Activated B cell treated with CpG ODN at 0.5 μM for 24 hours (primary cell): ENCODE data around the gene C19orf73. TPM values are rescaled to one million over a fixed set of nuclear protein-coding genes. Genes with fewer than 3 reads are reported as not detected.
"Not testable (repeated sequence)": the region's sequence is repeated elsewhere in the genome, so short reads cannot be mapped to it uniquely, and the experiment has no call there.

Experiments used
- ATAC-seq: fragments of 200-7000 bp; cut with Tn5 transposase; one replicate; pipeline ENCODE4 v1.10.0; 2021; ENCODE audit warnings: low read depth, mild to moderate bottlenecking, moderate library complexity
- CTCF ChIA-PET: fragments of 350-600 bp; sonication (Branson Sonifier 250); formaldehyde crosslinking; loops from one replicate; lab custom pipeline; 2021; ENCODE audit warnings: antibody characterized with exemption; lab: Charles Lee
- POLR2A ChIA-PET: fragments of 350-600 bp; sonication (Branson Sonifier 250); formaldehyde crosslinking; loops from one replicate; lab custom pipeline; 2021; ENCODE audit warnings: antibody characterized with exemption; lab: Charles Lee
- DNase-seq: peaks from one replicate; pipeline ENCODE4 v3.0.0; 2022
- H3K27ac Mint-ChIP-seq: one replicate; pipeline ENCODE4 v1.8.0; 2020; ENCODE audit warnings: mixed read lengths
- H3K27me3 Mint-ChIP-seq: one replicate; pipeline ENCODE4 v1.8.0; 2021; ENCODE audit warnings: mixed read lengths
- H3K36me3 Mint-ChIP-seq: one replicate; pipeline ENCODE4 v1.8.0; 2021; ENCODE audit warnings: low read depth, mixed read lengths
- H3K4me1 Mint-ChIP-seq: one replicate; pipeline ENCODE4 v1.8.0; 2021; ENCODE audit warnings: mixed read lengths
- H3K4me3 Mint-ChIP-seq: one replicate; pipeline ENCODE4 v1.8.0; 2020; ENCODE audit warnings: mild to moderate bottlenecking, mixed read lengths
- H3K9me3 Mint-ChIP-seq: one replicate; pipeline ENCODE4 v1.8.0; 2020; ENCODE audit warnings: mixed read lengths
- CTCF ChIP-seq: fragments of 200-600 bp; IDR thresholded peaks from one replicate; pipeline ENCODE4 v1.8.0; 2022; ENCODE audit warnings: antibody characterized with exemption, mild to moderate bottlenecking
- intact Hi-C: fragments of 100-400 bp; cut with micrococcal nuclease; formaldehyde crosslinking; loops from one replicate; pipeline ENCODE4 v1.15.1; 2024
- total RNA-seq: library from RNA; stranded (reverse); gene quantifications from 2 replicates; pipeline ENCODE4 v1.2.3, GENCODE V29; 2022

Gene C19orf73
- total RNA-seq, 1 donor from 2014 or later: 0.98 TPM

DNA sequence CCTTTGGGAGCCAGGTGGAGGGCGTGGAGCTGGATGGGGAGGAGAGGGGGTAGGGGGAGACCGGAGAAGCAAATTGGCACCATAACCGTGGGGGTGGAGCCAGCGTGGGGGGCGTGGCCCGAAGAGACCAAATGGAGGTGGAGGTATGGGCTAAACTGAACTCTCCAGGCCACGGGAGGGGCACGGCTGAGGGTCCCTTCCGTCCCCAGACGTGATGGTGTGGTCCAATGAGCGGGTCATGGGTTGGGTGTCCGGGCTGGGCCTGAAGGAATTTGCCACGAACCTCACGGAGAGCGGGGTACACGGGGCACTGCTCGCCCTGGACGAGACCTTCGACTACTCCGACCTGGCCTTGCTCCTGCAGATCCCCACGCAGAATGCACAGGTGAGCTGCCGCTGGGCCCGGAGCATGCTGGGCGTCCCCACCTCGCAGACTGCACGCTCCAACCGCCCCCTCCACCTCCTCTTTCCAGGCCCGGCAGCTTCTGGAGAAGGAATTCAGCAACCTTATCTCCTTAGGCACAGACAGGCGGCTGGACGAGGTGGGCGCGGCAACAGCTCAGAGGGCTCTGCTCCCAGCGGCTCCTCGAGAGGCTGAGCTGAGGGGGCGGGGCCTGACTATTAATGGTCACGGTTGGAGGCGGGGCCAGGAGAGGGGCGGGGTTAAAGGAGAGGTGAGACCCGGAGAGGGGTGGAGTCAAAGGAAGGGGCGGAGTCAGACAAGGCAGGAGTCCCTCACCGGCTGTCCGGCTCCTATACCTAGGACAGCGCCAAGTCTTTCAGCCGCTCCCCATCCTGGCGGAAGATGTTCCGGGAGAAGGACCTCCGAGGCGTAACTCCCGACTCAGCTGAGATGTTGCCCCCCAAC lies 30.1 kb upstream of the C19orf73 start:
- POLR2A ChIA-PET: interaction anchor here (0.5 to 1.7 kb wide), 4 partner anchors 16 to 1184 kb away, joined by 3 read pairs; no protein-coding TSS in a partner anchor
- Mint-ChIP-seq H3K27ac (no peak overlapping the region), H3K9me3 (peaks cover 4% of the 10 kb centered on the region), H3K27me3 (peaks cover 50% of the 10 kb centered on the region), H3K4me3 (peak overlapping the region; percentile 82), H3K36me3 (no peaks in the 10 kb centered on the region), H3K4me1 (peaks cover 37% of the 10 kb centered on the region)
- CTCF ChIA-PET: interaction anchor here (1.6 to 1.7 kb wide), 2 partner anchors 35 to 51 kb away, joined by 7 to 9 read pairs; partner anchors contain the start of gene LIN7B
- intact Hi-C loops: loop anchor here (5.0 kb wide), 1 partner anchor 58 kb away; no protein-coding TSS in a partner anchor
- TF ChIP-seq CTCF: no peak
- DNase-seq (peak; percentile 72), ATAC-seq (peak; percentile 66)

- no peak for TF ChIP-seq CTCF
- no peak for ATAC-seq
- ChIA-PET POLR2A (interaction anchor here (1.1 to 1.7 kb wide), 2 partner anchors 15 to 274 kb away, joined by 3 read pairs; no protein-coding TSS in a partner anchor), CTCF (interaction anchor here (1.6 to 1.7 kb wide), 2 partner anchors 34 to 50 kb away, joined by 7 to 9 read pairs; partner anchors contain the start of gene LIN7B)
- no peak for DNase-seq
- no peak overlapping the region for H3K27ac Mint-ChIP-seq
- no peaks in the 10 kb centered on the region for H3K36me3 Mint-ChIP-seq
- intact Hi-C loops: loop anchor here (5.0 kb wide), 1 partner anchor 59 kb away; no protein-coding TSS in a partner anchor
- peaks cover 38% of the 10 kb centered on the region for H3K4me1 Mint-ChIP-seq
- H3K9me3 Mint-ChIP-seq: peaks cover 2% of the 10 kb centered on the region
- peaks cover 43% of the 10 kb centered on the region for H3K27me3 Mint-ChIP-seq
- H3K4me3 Mint-ChIP-seq: peak overlapping the region; percentile 42
Observed at GRCh38 chr19:49148044-49148682, 29.2 kb upstream of the C19orf73 start.

- peaks cover 37% of the 10 kb centered on the region for H3K4me1 Mint-ChIP-seq
Observed at GRCh38 chr19:49146408-49146770, 27.4 kb upstream of the C19orf73 start.

DNA sequence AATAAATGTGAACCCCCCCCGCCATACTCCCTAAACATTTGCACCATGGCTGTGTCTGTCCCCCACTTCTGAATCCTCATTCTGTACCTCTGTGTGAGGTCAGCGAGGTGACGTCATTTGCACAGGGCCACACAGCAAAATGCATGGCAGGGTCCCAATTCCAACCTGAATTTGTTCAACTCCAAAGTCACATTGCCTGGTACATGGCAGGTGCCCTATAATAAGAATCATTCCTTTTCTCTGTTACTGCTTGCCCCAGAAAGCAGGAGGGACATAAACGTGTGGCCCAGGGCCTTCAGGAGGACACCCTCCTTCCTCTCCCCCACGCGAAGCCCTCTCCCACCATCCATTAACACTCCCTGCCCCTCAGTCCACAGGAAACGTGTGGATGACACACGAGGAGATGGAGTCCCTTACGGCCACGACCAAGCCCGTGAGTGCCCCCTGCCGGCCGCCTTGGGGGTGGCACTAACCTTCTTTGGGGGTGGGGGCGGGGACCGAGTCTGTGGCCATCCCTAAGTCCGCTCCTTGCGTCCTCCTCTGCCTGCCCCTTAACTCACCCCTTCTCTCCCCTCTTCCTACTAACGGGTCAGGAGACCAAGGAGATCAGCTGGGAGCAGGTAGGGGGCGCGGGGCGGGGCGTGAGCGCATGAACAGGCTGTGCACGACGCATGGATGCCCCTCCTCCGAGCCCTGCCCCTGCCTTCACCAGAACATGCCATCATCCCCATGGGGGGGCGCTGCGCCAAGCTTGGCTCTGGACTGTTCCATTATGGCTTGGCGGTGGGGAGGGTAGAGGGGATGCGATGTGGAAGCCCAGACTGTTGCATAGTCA lies 26.8 kb upstream of the C19orf73 start:
- no peak for TF ChIP-seq CTCF
- Mint-ChIP-seq H3K27ac (no peak overlapping the region), H3K4me1 (peaks cover 33% of the 10 kb centered on the region), H3K9me3 (no peaks in the 10 kb centered on the region), H3K27me3 (peaks cover 48% of the 10 kb centered on the region), H3K4me3 (no peak overlapping the region), H3K36me3 (no peaks in the 10 kb centered on the region)
- intact Hi-C loops: loop anchor here (1.0 to 5.0 kb wide), 5 partner anchors 17 to 70 kb away; partner anchors contain the start of genes C19orf73 and PPFIA3
- DNase-seq: peak; percentile 73
- ChIA-PET POLR2A (no interaction called here), CTCF (interaction anchor here (0.9 to 1.8 kb wide), 5 partner anchors 31 to 79 kb away, joined by 3 to 15 read pairs (median 4); partner anchors contain the start of gene LIN7B)
- peak; percentile 40 for ATAC-seq

More at GRCh38 chr19:49146408-49146770, 27.4 kb upstream of the C19orf73 start:
- ChIA-PET POLR2A (interaction anchor here (0.6 kb wide), 1 partner anchor 790 kb away, joined by 5 read pairs; no protein-coding TSS in a partner anchor), CTCF (interaction anchor here (0.9 to 1.7 kb wide), 4 partner anchors 32 to 79 kb away, joined by 3 to 12 read pairs (median 4); partner anchors contain the start of gene LIN7B)
- not testable (repeated sequence) for ATAC-seq, H3K4me3 Mint-ChIP-seq, H3K9me3 Mint-ChIP-seq, H3K27ac Mint-ChIP-seq, H3K36me3 Mint-ChIP-seq, DNase-seq
- peaks cover 46% of the 10 kb centered on the region for H3K27me3 Mint-ChIP-seq
- intact Hi-C loops: loop anchor here (1.0 to 5.0 kb wide), 5 partner anchors 18 to 71 kb away; partner anchors contain the start of genes C19orf73 and PPFIA3
